ENCODE data around the gene SLC1A2.

Gene SLC1A2

DNA sequence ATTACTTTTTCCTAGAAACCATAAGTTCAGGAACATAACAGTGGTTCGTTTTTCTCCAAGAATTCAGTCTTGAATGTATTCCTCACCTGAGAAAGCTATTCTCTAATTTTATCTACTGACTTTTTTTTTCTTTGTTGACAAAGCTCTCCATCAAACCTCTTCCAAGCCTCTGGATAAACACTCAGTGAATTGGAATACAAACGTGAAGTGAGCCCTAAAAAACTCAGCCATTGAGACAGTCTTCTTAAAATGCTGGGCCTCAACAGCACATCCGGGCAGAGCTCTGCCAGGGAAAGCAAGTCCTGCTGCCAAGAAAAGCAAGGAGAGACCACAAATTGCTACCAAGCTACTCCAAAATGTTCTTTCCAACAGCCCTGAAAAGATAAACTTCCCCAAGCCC is 7.7 kb upstream of the SLC1A2 start:
- TF ChIP-seq, protein P1, sequence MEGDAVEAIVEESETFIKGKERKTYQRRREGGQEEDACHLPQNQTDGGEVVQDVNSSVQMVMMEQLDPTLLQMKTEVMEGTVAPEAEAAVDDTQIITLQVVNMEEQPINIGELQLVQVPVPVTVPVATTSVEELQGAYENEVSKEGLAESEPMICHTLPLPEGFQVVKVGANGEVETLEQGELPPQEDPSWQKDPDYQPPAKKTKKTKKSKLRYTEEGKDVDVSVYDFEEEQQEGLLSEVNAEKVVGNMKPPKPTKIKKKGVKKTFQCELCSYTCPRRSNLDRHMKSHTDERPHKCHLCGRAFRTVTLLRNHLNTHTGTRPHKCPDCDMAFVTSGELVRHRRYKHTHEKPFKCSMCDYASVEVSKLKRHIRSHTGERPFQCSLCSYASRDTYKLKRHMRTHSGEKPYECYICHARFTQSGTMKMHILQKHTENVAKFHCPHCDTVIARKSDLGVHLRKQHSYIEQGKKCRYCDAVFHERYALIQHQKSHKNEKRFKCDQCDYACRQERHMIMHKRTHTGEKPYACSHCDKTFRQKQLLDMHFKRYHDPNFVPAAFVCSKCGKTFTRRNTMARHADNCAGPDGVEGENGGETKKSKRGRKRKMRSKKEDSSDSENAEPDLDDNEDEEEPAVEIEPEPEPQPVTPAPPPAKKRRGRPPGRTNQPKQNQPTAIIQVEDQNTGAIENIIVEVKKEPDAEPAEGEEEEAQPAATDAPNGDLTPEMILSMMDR (IDR thresholded peaks at IDR 0.05; ENCODE audit: insufficient read depth, low read length, poor library complexity, severe bottlenecking) = no peak
- no peaks in the 10 kb centered on the region for H3K36me3 ChIP-seq (ENCODE audit: control insufficient read depth, insufficient read depth, low read length)
- no peak for DNase-seq (ENCODE audit: extremely low read depth, insufficient read length)
- H3K4me3 ChIP-seq (replicated peaks; ENCODE audit: low read depth, low read length) = no peak overlapping the region
- H3K27me3 ChIP-seq (replicated peaks; ENCODE audit: control insufficient read depth, insufficient read depth, low read length) = peaks cover 2% of the 10 kb centered on the region

- no peaks in the 10 kb centered on the region for H3K36me3 ChIP-seq (ENCODE audit: control insufficient read depth, insufficient read depth, low read length)
- TF ChIP-seq, protein P1 (IDR thresholded peaks at IDR 0.05; ENCODE audit: insufficient read depth, low read length, poor library complexity, severe bottlenecking) = no peak
- no peak for DNase-seq (ENCODE audit: extremely low read depth, insufficient read length)
- peaks cover 2% of the 10 kb centered on the region for H3K27me3 ChIP-seq (replicated peaks; ENCODE audit: control insufficient read depth, insufficient read depth, low read length)
- H3K4me3 ChIP-seq (replicated peaks; ENCODE audit: low read depth, low read length) = no peak overlapping the region
Measured at GRCh38 chr11:35426351-35426750, 7.0 kb upstream of the SLC1A2 start.

GRCh38 chr11:35425603-35426212 is 6.3 kb upstream of the SLC1A2 start:
- no peak for DNase-seq (ENCODE audit: extremely low read depth, insufficient read length)
- peaks cover 2% of the 10 kb centered on the region for H3K27me3 ChIP-seq (replicated peaks; ENCODE audit: control insufficient read depth, insufficient read depth, low read length)
- H3K4me3 ChIP-seq (replicated peaks; ENCODE audit: low read depth, low read length) = no peak overlapping the region
- TF ChIP-seq, protein P1 (IDR thresholded peaks at IDR 0.05; ENCODE audit: insufficient read depth, low read length, poor library complexity, severe bottlenecking) = no peak
- H3K36me3 ChIP-seq (ENCODE audit: control insufficient read depth, insufficient read depth, low read length) = no peaks in the 10 kb centered on the region

- no peak for DNase-seq (ENCODE audit: extremely low read depth, insufficient read length)
- TF ChIP-seq, protein P1 (IDR thresholded peaks at IDR 0.05; ENCODE audit: insufficient read depth, low read length, poor library complexity, severe bottlenecking) = no peak
- Histone ChIP-seq H3K36me3 (ENCODE audit: control insufficient read depth, insufficient read depth, low read length) (no peaks in the 10 kb centered on the region), H3K27me3 (replicated peaks; ENCODE audit: control insufficient read depth, insufficient read depth, low read length) (peaks cover 3% of the 10 kb centered on the region), H3K4me3 (replicated peaks; ENCODE audit: low read depth, low read length) (no peak overlapping the region)
Measured at GRCh38 chr11:35424157-35424940, 5.0 kb upstream of the SLC1A2 start.

DNA sequence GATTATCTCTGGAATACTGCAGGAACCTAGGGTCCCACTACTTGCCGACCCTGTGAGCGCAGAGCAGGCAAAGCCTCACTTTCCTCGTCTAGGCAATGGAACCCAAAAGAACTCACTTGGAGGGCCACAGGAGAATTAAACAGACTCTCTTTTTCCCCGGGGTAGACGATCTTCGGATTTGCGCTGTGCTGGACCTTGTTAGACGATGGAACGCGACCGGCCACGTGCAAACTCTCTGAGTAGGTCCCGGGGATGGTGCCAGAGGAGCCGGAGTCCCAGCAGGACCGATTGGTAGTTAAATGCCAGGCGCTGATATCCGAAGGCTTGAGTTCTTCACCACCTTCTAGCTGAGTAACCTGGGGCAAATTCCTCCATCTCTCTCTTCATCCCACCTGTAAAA is 1.0 kb upstream of the SLC1A2 start:
- H3K36me3 ChIP-seq (ENCODE audit: control insufficient read depth, insufficient read depth, low read length) = no peaks in the 10 kb centered on the region
- TF ChIP-seq, protein P1 (IDR thresholded peaks at IDR 0.05; ENCODE audit: insufficient read depth, low read length, poor library complexity, severe bottlenecking) = no peak
- H3K27me3 ChIP-seq (replicated peaks; ENCODE audit: control insufficient read depth, insufficient read depth, low read length) = peaks cover 2% of the 10 kb centered on the region
- DNase-seq (ENCODE audit: extremely low read depth, insufficient read length) = no peak
- no peak overlapping the region for H3K4me3 ChIP-seq (replicated peaks; ENCODE audit: low read depth, low read length)
